ENCODE results near the gene SERPINB1. TPM values are rescaled to one million over a fixed set of nuclear protein-coding genes. Genes with fewer than 3 reads are reported as not detected.

SERPINB1 gene
- total RNA-seq, 1 donor from 2014 or later: 14.8 TPM

DNA sequence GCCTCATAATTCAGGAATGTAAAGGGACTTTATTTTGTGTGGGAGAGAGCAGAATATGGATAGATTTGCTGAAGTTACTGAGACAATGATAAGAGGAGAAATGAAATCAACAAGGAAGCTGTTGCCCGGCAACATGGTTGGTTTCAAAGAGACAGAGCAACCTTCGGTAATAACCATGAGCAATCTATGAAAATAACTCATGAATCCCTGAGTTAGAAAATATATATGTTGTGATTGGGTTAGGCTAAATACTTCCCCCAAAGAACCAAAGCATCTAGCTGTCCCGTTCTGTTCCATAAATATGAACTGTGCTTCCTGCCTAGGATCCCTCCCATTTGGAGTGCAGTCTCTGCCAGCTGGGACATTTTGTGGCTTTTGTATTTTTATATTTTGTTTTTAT, 23.1 kb downstream of the SERPINB1 start:
- Mint-ChIP-seq H3K4me1 (ENCODE audit: unreplicated experiment) (peaks cover 25% of the 10 kb centered on the region), H3K27ac (ENCODE audit: unreplicated experiment) (peak overlapping the region; percentile 91), H3K36me3 (ENCODE audit: unreplicated experiment) (peaks cover 3% of the 10 kb centered on the region), H3K9me3 (ENCODE audit: unreplicated experiment) (peaks cover 11% of the 10 kb centered on the region), H3K27me3 (ENCODE audit: unreplicated experiment) (no peaks in the 10 kb centered on the region), H3K4me3 (ENCODE audit: unreplicated experiment) (peak overlapping the region; percentile 15)
- DNase-seq (ENCODE audit: extremely low spot score, unreplicated experiment): no peak
- TF ChIP-seq CTCF (IDR thresholded peaks at IDR 0.05): no peak

GRCh38 chr6:2817903-2818443, 23.7 kb downstream of the SERPINB1 start:
- TF ChIP-seq CTCF (IDR thresholded peaks at IDR 0.05): no peak
- no peaks in the 10 kb centered on the region for H3K27me3 Mint-ChIP-seq (ENCODE audit: unreplicated experiment)
- H3K4me1 Mint-ChIP-seq (ENCODE audit: unreplicated experiment): peaks cover 25% of the 10 kb centered on the region
- peak overlapping the region; percentile 15 for H3K4me3 Mint-ChIP-seq (ENCODE audit: unreplicated experiment)
- H3K27ac Mint-ChIP-seq (ENCODE audit: unreplicated experiment): peak overlapping the region; percentile 91
- DNase-seq (ENCODE audit: extremely low spot score, unreplicated experiment): no peak
- peaks cover 11% of the 10 kb centered on the region for H3K9me3 Mint-ChIP-seq (ENCODE audit: unreplicated experiment)
- H3K36me3 Mint-ChIP-seq (ENCODE audit: unreplicated experiment): peaks cover 3% of the 10 kb centered on the region

DNA sequence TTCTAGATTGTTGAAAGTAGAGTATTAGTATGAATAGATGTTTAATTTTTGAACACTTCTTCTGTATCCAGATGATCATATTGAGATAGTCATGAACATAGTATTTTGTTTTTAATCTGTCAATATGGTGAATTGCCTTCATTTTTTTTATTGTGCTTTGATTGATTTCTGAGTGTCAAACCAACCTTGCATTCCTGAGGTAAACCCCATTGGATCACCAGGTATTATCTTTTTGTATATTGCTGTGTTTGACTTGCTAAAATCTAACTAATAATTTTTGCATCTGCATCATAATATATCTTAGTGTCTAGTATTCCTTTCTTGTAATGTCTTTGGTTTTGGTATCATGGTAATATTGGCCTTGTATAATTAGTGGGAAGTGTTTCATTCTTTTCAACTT, 25.5 kb downstream of the SERPINB1 start:
- Mint-ChIP-seq H3K9me3 (ENCODE audit: unreplicated experiment) (peaks cover 11% of the 10 kb centered on the region), H3K36me3 (ENCODE audit: unreplicated experiment) (peaks cover 3% of the 10 kb centered on the region), H3K27ac (ENCODE audit: unreplicated experiment) (no peak overlapping the region), H3K4me1 (ENCODE audit: unreplicated experiment) (peaks cover 25% of the 10 kb centered on the region), H3K27me3 (ENCODE audit: unreplicated experiment) (no peaks in the 10 kb centered on the region), H3K4me3 (ENCODE audit: unreplicated experiment) (no peak overlapping the region)
- no peak for TF ChIP-seq CTCF (IDR thresholded peaks at IDR 0.05)
- no peak for DNase-seq (ENCODE audit: extremely low spot score, unreplicated experiment)

GRCh38 chr6:2812695-2813094, 29.0 kb downstream of the SERPINB1 start:
- Mint-ChIP-seq H3K27ac (ENCODE audit: unreplicated experiment) (no peak overlapping the region), H3K4me3 (ENCODE audit: unreplicated experiment) (no peak overlapping the region), H3K9me3 (ENCODE audit: unreplicated experiment) (peaks cover 11% of the 10 kb centered on the region), H3K27me3 (ENCODE audit: unreplicated experiment) (no peaks in the 10 kb centered on the region), H3K4me1 (ENCODE audit: unreplicated experiment) (peaks cover 6% of the 10 kb centered on the region), H3K36me3 (ENCODE audit: unreplicated experiment) (peaks cover 3% of the 10 kb centered on the region)
- no peak for DNase-seq (ENCODE audit: extremely low spot score, unreplicated experiment)
- TF ChIP-seq CTCF (IDR thresholded peaks at IDR 0.05): no peak

- no peak for TF ChIP-seq CTCF (IDR thresholded peaks at IDR 0.05)
- Mint-ChIP-seq H3K27ac (ENCODE audit: unreplicated experiment) (no peak overlapping the region), H3K36me3 (ENCODE audit: unreplicated experiment) (no peaks in the 10 kb centered on the region), H3K4me1 (ENCODE audit: unreplicated experiment) (peaks cover 3% of the 10 kb centered on the region), H3K27me3 (ENCODE audit: unreplicated experiment) (no peaks in the 10 kb centered on the region), H3K4me3 (ENCODE audit: unreplicated experiment) (no peak overlapping the region), H3K9me3 (ENCODE audit: unreplicated experiment) (no peaks in the 10 kb centered on the region)
- no peak for DNase-seq (ENCODE audit: extremely low spot score, unreplicated experiment)
Measured at GRCh38 chr6:2810092-2810671, 31.5 kb downstream of the SERPINB1 start.

All from osteocyte (in vitro differentiated cells).